ENCODE results near the gene SLC25A21.

Gene SLC25A21

DNA sequence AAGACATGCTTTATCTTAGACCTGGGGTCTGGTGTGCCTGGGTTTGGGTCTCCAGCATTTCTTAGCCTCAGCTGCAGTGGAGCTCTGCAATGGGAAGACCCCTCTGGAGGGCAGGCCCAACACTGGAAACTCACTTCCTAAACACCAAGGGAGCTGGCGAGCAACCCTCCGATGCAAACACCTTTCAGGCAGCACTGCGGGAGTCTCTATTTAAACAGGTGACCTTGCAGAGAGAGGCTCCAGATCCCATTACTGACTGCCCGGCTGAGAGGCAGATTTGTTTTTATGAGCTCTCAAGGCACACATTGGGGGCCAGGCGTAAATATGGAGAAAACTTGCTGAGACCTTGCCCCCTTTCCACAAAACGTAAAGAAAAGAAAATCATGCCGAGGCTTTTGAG is 315.3 kb downstream of the SLC25A21 start:
- no peak for DNase-seq

DNA sequence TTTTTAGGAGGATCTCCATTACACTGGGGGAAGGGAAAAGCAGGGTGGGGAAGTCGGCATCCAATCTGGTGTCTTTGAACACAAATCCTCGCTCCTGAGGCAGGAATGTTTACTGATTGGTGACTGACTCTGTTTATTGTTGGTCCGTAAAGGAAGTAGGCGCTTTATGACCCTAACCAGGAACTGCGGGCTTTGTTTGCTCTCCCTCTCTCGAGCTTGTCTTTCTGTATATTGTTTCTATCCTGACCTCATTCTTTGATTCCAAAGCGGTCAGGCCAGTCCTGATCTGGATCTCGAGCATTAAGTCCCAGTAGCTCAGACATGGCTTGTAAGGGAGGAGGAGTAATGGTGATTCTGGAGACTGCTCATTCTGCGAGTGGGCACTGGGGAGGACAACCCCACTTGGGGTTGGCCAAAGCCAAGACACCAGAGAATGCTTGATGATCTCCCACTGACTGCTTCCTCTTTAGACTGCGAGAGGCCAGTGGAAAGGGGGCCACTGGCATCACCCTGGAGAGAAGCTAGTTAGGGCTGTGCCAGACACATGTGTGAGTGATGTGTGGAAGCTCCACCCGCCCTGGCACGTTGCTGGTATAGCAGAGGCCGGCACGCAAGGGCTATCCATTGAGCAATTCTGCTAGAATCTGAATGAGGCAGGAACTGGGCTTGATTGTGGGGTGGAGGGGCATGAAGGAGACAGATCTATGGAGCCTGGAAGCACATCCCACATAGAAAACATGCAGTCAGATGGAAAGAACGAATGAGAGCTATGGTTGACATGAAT is 316.1 kb downstream of the SLC25A21 start:
- no peak for DNase-seq

DNA sequence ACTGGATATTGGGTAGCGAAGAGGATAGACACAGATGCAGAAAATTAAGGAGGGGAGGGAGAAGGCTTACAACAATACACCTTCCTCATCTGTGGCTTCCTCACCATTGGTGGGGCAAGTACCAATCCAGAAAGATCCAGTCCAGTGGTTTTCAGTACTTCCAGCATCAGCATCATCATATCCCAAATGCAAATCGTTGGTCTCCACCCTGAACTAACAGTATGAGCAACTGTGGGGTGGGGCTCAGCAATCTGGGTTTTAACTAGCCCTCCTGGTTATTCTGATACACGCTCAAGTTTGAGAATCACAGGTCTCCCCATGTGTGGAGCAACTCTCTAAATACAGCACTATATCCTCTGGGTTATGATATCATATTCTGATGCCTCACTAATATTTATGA is 317.0 kb downstream of the SLC25A21 start:
- no peak for DNase-seq

DNA sequence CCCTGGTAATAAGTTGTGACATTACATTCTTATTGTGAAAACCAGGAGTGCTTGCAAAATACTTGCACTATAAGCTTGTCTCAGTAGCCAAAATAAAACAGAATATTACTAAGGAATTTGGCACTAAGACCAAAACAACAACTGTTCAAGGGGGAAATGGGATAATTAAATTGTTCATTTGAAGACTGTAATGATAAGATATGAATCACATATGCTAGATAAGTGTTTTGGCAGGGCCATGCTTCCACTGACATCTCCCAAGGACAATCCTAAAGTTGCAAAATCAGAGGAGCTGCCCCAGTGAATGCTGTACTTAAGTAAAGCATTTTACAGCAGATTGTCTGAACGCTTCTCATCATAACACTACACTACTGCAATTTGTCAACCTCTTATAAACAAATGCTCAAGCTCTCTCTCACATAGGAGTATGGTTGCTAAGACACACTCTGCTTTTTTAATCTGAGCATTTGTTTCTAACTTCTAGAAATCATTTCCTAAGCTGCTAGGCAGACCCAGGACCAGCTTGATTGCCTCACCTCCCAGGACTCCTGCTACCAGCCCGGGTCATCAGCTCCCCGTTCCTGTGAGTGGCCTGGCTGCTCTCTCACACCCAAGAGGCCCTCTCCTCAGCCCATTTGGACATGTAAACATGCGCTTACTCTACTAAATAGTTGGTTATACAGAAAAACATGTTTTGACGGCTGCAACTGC is 319.3 kb downstream of the SLC25A21 start:
- DNase-seq = no peak

DNA sequence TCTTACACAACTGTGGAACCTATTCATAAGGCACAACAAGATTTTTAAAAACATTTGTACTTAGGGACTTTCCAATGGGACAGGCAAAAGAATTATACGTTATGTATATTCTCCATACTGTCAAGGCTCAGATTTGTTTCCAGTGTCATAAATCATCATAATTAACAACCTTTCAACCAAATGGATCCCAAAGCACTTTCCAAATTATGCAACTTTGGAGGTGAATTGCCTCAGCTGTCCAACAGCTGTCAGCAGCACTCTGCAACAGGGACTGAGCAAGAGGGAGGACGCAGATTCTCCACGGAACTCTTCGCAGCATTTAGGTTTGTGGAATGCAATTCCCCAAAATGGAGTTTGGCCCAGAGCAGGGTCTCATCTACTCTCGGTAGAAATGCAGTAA is 324.2 kb downstream of the SLC25A21 start:
- DNase-seq = no peak

DNA sequence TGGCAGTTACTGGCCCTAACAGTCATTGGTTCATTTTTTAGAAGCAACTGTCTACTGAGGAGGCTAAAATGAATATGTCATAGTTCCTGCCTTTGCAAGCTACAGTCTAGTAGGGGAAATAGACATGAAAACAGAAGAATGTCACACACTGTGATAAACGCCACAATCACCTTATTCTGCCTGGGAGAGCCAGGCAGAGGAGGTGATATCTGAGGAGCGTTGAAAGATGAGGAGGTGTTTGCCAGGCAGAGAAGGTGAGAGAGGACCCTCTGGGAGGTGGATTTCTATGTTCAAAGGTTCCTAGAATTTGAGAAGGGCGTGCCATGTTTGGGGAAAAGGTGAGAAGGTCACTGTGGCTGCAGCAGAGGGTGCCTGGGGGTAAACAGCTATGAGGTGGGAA is 325.0 kb downstream of the SLC25A21 start:
- DNase-seq = no peak

DNA sequence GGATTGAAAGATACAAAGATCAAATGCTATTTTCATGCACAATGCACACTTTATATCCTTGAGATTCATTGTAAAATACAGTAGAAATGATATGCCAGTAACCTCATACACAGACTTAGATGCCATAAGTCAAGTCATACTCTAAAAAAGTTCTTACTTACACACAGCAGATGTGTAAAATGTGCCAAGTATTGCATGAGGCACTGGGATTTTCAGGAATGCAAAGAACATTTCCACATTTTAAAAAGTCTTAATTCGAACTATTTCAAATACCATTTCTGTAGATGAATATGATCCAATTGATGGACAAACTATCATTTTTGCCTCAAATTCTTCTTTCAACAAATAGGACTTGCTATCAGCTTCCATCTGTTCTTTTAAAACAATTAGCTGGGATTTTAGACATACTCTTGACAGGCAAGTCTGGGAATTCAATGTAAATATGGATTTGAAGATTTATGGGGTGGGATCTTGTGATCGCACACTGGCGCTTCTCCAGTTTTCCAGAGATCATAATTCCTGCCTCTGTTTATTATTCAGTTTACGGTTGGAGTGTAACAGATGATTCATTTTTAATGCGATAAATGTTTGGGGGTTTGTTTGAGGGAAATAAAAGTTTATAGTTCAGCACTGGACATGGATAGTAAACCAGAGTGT is 326.9 kb downstream of the SLC25A21 start:
- DNase-seq = no peak

DNA sequence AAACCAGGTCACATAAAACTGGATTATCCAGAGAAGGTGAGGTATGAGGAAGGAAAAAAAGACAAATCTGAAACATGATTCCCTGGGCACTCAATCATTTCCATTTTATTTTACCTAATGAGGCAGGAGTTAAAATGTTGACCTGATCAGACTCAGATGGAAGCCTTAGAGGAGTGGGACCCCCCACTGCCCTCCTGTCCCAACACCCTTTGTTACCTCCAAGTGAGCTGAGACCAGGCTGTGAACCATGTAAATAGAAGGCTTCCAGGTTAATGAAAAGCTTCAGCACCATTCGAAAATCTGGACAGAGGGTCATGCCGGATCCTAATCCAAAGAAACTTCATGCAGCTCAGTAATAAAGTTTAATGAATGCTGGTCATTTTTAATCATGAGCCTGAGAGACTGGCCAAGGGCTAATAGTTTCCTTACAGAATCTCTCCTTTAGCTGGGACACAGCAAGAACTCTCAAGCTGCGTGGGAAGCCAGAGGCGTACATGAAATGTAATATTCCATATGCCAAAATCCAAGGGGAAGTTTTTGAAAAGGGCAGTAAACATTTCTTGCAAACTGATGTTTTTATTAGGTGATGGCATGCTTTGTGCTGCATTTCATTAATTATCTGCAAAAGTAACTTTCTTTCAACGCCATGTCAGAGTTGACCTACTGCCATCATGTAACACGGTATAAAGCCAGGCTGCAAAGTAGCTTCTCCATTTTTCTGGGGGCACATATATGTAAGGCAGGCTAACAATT is 327.8 kb downstream of the SLC25A21 start:
- DNase-seq = no peak

DNA sequence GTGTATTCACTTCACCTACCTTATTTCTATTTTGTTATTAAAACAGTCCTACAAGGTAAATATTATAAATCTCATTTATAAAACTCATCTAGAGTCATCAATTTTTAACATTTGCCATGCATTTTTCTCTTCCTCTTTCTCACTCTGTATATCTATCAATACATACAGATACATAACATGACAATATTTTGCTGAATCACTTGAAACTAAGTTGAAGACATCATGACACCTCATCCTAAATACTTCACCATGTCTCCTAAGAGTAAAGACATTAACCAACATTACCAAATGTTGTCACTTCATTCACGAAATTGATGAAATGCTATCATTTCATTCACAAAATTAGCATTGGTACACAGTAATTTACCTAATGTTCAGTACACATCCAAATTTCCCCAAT is 329.0 kb downstream of the SLC25A21 start:
- no peak for DNase-seq

DNA sequence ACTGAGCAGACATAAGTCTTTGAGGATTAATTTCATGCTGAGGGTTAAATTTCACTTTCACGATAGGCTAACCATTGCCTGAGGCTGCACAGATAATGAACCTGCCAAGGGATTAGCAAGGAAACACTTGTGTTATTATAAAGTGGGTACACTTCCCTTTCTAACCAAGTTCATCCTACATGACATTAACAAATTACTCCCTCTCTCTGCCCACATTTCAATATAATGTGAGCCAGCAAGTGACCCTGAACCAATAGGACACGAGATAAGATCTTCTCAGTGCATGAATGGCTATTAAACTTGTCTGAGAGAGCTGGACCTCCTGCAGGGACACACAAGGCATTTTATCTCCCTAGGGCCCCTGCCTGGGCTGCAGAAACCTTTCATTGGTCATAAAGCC is 337.3 kb downstream of the SLC25A21 start:
- no peak for DNase-seq

DNA sequence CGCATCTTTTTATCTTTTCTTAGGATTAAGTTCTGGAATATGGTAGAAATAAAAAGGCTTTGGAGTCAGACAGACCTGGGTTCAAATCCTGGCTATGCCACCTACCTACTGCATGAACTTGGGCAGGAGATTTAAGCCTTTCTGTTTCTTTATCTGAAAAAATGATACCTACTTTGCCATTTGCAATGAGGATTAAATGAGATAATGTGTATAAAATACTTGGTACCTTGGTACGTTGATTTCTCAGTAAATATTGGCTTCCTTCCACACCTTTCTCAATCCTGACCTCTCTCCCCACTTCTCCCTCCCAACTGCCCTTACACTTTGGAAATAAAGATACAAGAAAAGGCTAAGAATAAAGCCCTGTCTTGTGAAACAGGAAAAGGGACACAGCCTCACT is 338.1 kb downstream of the SLC25A21 start:
- DNase-seq = no peak

DNA sequence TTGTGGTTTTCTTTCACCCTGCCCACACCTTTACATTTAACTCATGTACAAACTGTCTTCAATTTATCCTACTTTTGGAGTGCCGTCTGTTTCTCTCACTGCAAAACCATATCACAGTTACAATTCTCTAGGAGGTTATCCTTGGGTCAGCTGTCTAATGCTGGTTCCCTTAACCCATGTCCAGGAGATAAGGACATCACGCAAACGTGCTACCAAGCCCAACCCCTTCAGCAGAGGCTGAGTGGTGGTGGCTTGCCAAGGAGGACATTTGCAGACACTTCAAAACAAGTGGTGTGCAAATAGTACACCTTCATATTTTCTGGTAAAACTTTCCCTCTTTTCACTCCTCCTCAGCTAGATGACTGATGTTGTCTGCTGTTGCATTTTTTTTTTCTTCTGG is 342.9 kb downstream of the SLC25A21 start:
- DNase-seq = no peak

DNA sequence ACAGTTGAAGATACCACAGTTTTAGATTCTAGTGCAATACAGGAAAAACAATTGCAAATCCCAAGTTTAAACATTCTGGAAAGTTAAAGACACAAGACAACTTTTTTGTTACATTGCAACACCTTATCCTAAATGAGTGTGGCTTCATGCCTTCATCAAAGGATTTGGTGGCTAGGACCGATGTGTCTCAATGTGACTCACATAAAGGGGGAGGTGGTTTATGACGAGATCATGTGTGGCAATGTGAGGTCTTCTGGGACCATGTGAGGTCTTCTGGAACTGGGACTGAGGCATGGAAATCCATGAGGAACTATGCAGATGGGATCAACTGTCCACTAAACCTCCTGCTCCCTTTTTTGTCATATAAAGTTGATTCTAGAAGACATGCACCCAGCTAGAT is 344.5 kb downstream of the SLC25A21 start:
- DNase-seq = no peak

DNA sequence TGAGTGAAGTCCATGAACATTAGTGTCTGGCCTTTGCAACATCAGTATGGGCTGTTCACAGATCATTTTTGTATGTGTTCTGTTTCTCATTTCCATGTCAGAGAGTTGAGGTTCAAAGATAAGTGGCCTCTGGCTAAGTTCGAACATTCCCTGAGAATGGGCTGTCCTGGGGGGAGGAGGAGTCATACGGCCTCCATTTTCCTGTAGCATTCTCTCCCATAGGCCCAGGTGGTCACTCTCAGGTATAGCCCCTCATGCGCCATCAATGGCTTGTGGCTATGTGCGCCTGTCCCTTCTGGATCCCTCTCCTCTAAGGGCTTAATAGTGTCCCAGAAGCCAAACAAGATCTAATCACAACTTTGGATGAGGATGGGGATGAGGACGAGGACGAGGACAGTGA is 345.8 kb downstream of the SLC25A21 start:
- DNase-seq = no peak

DNA sequence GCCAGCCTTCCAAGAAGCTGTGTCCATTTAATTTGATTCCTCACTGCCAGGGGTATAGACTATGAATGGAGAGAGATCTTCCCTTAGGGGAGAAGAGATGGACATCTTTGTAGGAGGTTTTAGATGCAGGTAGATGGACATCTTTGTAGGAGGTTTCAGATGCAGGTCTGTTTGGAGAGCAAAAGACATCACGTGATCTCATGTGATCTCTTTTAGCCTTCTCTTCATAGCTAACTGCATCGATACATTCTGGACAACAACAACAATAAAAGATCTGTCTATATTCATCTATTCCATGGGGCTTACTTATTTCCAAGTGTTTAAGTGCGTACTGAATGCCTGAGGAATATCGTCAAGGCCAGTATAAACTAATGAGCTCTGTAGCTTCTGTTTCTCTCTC is 347.6 kb downstream of the SLC25A21 start:
- DNase-seq = no peak

DNA sequence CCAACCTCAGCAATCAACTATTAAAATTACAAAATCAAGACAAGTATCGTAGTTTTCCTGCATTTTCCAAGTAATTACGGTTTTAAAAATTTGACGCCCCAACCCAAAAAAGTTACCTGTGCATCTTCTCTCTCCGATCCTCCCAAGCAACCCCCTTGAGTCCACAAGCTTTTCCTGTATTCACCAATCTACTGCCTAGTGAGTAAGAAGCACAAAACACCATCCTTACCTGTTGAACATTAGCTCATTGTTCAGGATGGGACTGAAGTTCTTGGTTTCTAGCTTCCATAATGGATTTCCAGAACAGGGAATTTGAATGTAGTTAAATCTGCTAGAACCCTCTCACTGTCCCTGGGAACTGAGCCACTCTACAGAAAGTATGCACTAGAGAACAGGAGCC is 348.8 kb downstream of the SLC25A21 start:
- DNase-seq = no peak

DNA sequence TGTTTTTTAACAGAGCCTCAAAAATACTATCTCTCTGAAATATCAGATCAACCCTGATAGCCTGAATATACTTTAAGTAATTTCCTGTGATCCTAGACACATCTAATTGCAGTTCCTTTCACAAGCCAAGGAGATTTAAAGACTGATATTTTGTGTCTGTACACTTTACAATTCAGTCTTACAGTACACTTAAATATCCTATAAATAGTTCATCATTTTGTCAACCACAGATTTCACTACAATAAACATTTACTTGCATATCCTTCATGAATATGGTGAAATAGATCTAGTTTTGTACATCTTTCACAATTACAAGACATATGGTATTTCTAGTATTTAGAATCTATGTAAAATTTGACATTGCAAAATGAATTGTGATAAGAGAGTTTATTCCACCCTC is 349.7 kb downstream of the SLC25A21 start:
- DNase-seq = no peak

DNA sequence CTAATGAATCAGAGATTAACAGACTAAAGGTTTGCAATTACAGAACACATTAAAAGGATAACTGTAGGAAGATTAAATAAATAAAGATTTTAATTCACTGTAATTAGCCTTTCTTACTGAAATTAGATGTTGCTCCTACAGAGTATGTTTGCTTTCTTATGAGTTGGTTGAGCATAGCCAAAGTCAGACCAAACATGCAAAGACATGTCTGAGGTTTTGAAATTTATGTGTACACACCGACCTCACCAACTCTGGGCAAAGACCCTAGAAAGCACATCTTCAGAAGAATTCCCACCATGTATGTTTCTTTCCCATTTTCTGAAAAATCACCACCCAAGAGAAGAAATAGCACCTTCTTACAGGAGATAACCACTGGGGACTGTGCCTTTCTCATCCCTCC is 351.5 kb downstream of the SLC25A21 start:
- DNase-seq = no peak

DNA sequence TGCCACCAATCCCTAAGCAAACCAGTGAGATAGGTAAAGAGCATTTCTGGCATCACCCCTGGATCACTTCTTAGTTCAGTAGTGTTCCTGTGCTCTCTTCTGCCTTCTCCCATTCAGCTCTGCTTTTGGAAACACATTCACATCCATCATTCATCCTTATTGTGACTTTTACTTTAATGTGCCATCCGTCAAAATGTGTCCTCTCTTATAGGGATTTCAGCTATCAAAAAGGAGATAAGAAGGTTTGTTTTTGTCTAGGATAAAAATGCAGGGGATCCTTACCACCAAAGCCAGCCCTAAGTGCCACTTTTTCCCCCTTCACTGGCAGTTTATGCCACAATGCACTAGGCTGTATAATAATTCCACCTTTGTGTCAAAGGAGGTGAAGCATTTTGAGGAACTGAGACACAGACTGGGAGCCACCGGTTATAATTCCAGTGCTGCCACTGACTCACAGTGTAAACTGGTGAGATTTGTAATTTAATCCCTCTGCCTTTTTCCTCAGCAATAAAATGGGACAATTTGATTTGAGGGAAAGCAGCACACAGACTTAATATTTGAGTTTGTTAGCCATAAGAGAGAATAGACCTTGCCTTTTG is 352.2 kb downstream of the SLC25A21 start:
- DNase-seq = no peak

DNA sequence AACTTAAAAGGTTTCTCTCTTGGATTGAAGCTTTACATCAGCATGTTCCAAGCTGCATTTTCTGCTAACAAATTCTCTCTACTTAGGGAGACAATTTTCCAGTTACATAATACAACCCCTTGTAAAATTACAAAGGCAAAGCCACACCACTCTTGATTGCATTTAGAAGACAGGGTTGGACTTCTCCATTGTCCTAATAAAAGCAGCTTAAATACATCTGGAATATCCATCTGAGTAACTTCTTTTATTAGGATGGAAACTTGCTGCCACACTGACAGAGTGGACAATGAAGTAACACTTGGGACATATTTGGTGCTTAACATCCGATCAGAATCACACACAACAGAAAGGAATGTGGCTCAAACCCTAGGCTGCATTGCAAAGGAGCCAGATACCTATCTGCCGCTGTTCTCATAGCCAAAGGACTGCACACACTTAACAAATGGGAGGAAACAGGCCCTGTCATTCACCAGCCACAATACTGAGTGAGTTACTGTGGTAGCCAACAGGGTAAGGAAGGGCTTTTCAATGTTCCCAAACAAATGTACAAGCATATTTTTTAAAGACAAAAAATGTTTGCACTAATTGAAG is 353.5 kb downstream of the SLC25A21 start:
- DNase-seq = no peak

DNA sequence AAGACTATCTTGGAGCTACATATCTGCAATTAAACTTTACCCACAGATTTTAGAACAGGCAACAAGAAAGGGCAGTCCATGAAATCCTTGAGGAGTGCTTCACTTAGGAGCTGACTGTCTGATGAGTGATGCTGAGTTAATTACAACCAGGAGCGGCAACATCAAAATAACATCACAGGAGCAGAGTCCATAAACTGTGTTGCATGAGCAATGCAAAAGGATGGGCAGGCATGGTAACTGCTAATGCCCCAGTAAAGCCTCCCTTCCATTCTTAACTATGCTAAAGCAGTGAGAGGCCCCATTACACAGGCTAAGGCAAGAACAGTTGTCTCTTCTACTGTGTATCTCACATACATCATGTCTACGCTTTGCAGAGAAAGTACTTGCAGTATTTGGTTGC is 354.2 kb downstream of the SLC25A21 start:
- DNase-seq = no peak

DNA sequence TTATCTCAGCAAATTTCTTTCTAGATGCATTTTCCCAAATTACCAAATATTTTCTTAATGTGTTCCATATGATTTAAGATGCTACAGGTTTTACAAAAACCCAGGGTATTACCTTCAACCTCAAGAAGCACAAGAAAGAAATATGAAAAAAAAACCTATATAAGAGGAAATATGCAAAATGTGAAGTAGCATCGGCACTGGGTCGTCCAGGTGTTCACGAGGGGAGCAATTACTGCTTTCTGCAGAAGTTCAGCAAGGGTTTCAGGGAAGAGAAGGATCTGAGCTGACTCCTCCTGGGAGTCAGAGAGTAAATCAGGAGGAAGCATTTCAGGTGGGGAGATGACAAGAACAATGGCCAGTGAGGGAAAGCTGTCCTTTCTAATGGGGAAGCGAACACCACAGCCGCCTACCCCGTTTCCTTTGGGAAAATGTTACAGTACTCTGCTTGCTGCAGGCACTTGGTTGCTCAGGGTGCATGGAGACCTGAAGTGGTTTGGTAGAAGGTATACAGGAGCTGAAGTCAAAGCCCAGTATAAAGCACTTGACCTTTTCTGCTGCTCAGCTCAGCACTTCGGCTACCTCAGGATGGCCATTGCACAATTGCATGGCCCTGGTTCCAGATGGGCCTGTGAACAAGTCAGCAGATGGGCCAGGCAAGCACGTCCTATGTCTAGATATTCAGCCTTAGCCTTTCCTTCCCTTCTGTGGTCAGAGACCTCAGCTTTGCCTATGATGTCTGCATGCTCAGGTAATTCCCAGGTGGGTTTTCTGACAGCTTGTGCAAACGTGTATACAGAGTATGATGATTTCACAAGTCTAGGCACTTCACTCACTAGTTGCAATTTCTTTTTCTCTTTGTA is 355.1 kb downstream of the SLC25A21 start:
- DNase-seq = no peak
